Vagina (tissue), 2 donors: ENCODE measurements around the gene PRTG. TPM values are rescaled to one million over a fixed set of nuclear protein-coding genes. Genes with fewer than 3 reads are reported as not detected.
A peak's percentile ranks its signal among the peaks of the same experiment; 100 is the strongest.

Source experiments
- DNase-seq, 2 donors: peaks; one replicate each; pipeline ENCODE4 v3.0.0-alpha.2; 2017; ENCODE audit errors: extremely low spot score in 2 of 2
- H3K27ac ChIP-seq: fragments of 200-600 bp; sonication (generic); one replicate; pipeline ENCODE4 v1.5.1; 2019
- H3K27me3 ChIP-seq: fragments of 200-600 bp; sonication (generic); one replicate; pipeline ENCODE4 v1.5.1; 2019
- H3K36me3 ChIP-seq, 2 donors: fragments of 200-600 bp; sonication (generic); one replicate each; pipeline ENCODE4 v1.5.1; 2017 to 2019
- H3K4me1 ChIP-seq: fragments of 200-600 bp; sonication (generic); one replicate; pipeline ENCODE4 v1.5.1; 2019
- H3K4me3 ChIP-seq, 2 donors: fragments of 200-600 bp; sonication (generic); 1 replicate in 1 of 2; 2 replicates in 1 of 2; pipeline ENCODE4 v1.5.1; 2016 to 2019
- H3K9me3 ChIP-seq: fragments of 200-600 bp; sonication (generic); one replicate; pipeline ENCODE4 v1.5.1; 2019
- CTCF ChIP-seq, 3 experiments: fragments of 450-650 bp in 2 of 3; fragments of 200-600 bp in 1 of 3; sonication (generic) in 1 of 3; IDR thresholded peaks; one replicate each; pipeline ENCODE4 v1.5.1; 2017 to 2019; ENCODE audit warnings: antibody characterized with exemption in 3 of 3, mild to moderate bottlenecking in 2 of 3, moderate library complexity in 2 of 3
- POLR2A ChIP-seq, 2 donors: fragments of 450-650 bp; IDR thresholded peaks; one replicate each; pipeline ENCODE4 v1.6.1; 2017; ENCODE audit warnings: antibody characterized with exemption in 2 of 2, mild to moderate bottlenecking in 2 of 2, moderate library complexity in 2 of 2
- POLR2AphosphoS5 ChIP-seq, 2 donors: sonication (generic); formaldehyde crosslinking; IDR thresholded peaks; one replicate each; pipeline ENCODE4 v1.9.0; 2017; ENCODE audit warnings: antibody characterized with exemption in 2 of 2, mild to moderate bottlenecking in 2 of 2, low read depth in 1 of 2; ENCODE audit not compliant: insufficient read depth in 1 of 2
- intact Hi-C: fragments of 100-400 bp; cut with DNase I; formaldehyde crosslinking; loops from one replicate; pipeline ENCODE4 v1.15.1; 2023
- total RNA-seq: library from RNA; depleted of rRNA; stranded (reverse); fragments of >200 nt; gene quantifications from one replicate; pipeline ENCODE4 v1.2.3, GENCODE V29; 2016

Gene PRTG
- total RNA-seq, 1 donor from 2014 or later: 5.2 TPM

DNA sequence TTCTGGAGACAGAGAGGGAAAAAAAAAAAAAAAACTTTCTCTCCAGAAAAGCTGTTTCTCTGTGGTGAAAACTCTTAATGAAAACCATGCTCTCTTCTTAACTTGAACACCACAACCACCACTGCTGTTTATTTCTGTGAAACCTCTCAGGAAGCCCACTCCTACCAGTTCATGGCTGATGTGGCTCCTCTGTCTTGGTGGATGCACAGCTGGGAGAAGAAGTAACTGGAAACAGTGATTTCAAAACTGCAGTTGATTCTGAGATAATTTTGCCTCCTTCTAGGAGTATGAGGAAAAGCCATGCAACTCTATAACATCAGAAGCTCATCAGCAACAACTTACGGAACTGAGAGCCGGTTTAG is 114.6 kb downstream of the PRTG start:
- intact Hi-C loops: no loop called here
- Histone ChIP-seq H3K9me3 (no peaks in the 10 kb centered on the region), H3K4me1 (no peaks in the 10 kb centered on the region), H3K27ac (peak overlapping the region; percentile 62), H3K27me3 (no peaks in the 10 kb centered on the region), H3K4me3 (no peak overlapping the region), H3K36me3 (no peaks in the 10 kb centered on the region)
- TF ChIP-seq POLR2A (IDR thresholded peaks at IDR 0.05) (no peak), POLR2AphosphoS5 (IDR thresholded peaks at IDR 0.05; ENCODE audit: insufficient read depth in 1 of 2, low read depth in 1 of 2) (no peak), CTCF (IDR thresholded peaks at IDR 0.05) (no peak)
- no peak for DNase-seq

- Histone ChIP-seq H3K27me3 (no peaks in the 10 kb centered on the region), H3K36me3 (no peaks in the 10 kb centered on the region), H3K4me3 (no peak overlapping the region), H3K4me1 (no peaks in the 10 kb centered on the region), H3K9me3 (no peaks in the 10 kb centered on the region), H3K27ac (peak overlapping the region; percentile 62)
- no peak for TF ChIP-seq POLR2A (IDR thresholded peaks at IDR 0.05)
- peak in 1 of 2 donors; percentile 92 for TF ChIP-seq POLR2AphosphoS5 (IDR thresholded peaks at IDR 0.05; ENCODE audit: insufficient read depth in 1 of 2, low read depth in 1 of 2)
- DNase-seq: no peak
- intact Hi-C loops: no loop called here
Measured at GRCh38 chr15:55627730-55628368, 115.1 kb downstream of the PRTG start.

GRCh38 chr15:55619783-55620182 is 123.2 kb downstream of the PRTG start:
- no peak overlapping the region for H3K4me3 ChIP-seq

GRCh38 chr15:55618387-55618786 is 124.6 kb downstream of the PRTG start:
- Histone ChIP-seq H3K4me3 (no peak overlapping the region), H3K27me3 (no peaks in the 10 kb centered on the region), H3K4me1 (no peaks in the 10 kb centered on the region), H3K36me3 (no peaks in the 10 kb centered on the region), H3K27ac (no peak overlapping the region), H3K9me3 (no peaks in the 10 kb centered on the region)
- DNase-seq: no peak
- TF ChIP-seq POLR2AphosphoS5 (IDR thresholded peaks at IDR 0.05; ENCODE audit: insufficient read depth in 1 of 2, low read depth in 1 of 2) (no peak), CTCF (IDR thresholded peaks at IDR 0.05) (no peak), POLR2A (IDR thresholded peaks at IDR 0.05) (no peak)
- intact Hi-C loops: no loop called here

More at GRCh38 chr15:55619783-55620182, 123.2 kb downstream of the PRTG start:
- Histone ChIP-seq H3K4me1 (no peaks in the 10 kb centered on the region), H3K27ac (no peak overlapping the region), H3K27me3 (no peaks in the 10 kb centered on the region), H3K9me3 (no peaks in the 10 kb centered on the region), H3K36me3 (no peaks in the 10 kb centered on the region)
- DNase-seq: no peak
- intact Hi-C loops: no loop called here
- TF ChIP-seq POLR2A (IDR thresholded peaks at IDR 0.05) (no peak), POLR2AphosphoS5 (IDR thresholded peaks at IDR 0.05; ENCODE audit: insufficient read depth in 1 of 2, low read depth in 1 of 2) (no peak), CTCF (IDR thresholded peaks at IDR 0.05) (no peak)

DNA sequence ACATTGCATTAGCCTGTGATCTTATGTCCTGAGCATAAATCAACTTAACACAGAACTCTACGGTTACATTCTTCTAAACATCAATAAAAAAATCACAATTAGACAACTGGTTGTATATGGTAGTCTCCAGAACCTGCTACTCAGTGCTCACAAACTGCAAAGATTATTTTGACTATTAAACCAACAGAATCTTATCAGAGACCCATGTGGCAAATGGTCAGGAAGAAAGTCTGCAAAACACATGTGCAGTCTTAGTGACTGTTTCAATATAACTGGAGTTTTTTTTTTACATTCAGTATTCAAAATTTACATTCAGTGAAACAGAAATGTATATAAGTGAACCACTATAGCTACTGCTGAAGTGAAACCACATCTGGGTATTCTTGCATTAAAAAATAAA is 127.5 kb downstream of the PRTG start:
- no peaks in the 10 kb centered on the region for H3K27me3 ChIP-seq
- no peak for DNase-seq
- no peak overlapping the region for H3K4me3 ChIP-seq
- TF ChIP-seq POLR2A (IDR thresholded peaks at IDR 0.05) (no peak), POLR2AphosphoS5 (IDR thresholded peaks at IDR 0.05; ENCODE audit: insufficient read depth in 1 of 2, low read depth in 1 of 2) (no peak), CTCF (IDR thresholded peaks at IDR 0.05) (no peak)
- no peaks in the 10 kb centered on the region for H3K9me3 ChIP-seq
- no peaks in the 10 kb centered on the region for H3K36me3 ChIP-seq
- no peaks in the 10 kb centered on the region for H3K4me1 ChIP-seq
- no peak overlapping the region for H3K27ac ChIP-seq
- intact Hi-C loops: no loop called here
